ENCODE results near the gene GPR68.
"Not testable (repeated sequence)": the region's sequence is repeated elsewhere in the genome, so short reads cannot be mapped to it uniquely, and the experiment has no call there.

GPR68 gene

DNA sequence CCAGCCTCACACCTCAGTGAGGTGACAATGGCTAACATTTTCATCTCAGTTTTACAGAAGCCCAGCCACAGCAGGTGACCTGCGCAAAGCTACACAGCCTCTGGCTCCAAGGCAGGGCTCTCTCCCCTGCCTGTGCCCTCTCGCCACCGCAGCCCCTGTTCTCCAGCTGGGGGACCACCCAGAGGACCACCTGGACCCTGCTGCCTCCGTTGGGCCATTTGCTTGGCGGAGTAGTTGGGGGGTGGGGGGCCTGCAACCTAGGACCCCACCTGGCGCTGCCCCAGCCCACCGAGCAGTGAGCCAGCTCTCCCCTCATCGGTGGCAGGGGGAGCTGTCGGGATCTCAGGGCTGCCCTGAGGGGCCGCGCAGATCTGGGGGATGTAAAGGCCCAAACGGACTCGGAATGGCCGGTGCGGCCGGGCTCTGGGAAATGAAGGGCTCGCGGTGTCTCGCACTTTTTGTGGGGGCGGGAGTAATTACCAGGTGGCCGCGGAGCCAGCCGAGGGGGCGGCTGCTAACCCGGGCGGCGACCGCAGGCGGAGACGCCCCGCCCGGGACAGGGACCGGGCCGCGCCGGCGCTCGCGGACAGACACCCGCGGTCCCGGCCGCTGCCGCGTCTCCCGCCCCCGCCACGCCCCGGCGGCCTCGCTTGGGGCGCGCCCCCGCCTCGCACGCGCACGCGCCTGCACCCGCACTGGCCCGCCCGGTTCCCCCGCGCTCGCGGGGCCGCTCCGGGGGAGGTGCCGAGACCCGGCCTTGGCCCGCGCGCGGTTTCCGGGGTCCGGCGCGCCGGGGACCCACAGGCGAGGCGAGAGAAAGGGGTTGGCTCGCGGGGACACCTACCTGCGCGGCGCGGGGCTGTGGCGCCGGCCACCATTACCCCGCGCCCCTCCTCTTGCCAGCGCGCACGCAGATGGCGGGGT lies 8.6 kb upstream of the GPR68 start:
- DNase-seq: no peak

DNA sequence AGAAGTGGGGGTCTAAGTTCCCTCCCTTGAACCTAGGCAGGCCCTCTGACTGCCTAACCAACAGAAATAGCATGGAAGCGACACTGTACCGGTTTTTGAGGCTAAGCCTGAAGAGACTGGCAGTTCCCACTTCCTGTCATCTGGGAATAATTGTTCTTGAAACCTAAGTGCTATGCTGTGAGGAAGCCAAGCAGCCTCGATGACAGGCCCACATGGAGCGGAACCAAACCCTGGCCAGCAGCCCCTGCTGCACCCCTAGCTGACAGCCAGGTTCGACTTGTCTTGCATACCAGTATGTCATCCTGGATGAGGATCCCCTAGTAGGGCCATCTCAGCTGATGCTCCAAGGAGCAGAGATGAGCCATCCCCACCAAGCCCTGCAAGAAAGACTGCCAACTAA lies 6.4 kb upstream of the GPR68 start:
- DNase-seq: no peak

DNA sequence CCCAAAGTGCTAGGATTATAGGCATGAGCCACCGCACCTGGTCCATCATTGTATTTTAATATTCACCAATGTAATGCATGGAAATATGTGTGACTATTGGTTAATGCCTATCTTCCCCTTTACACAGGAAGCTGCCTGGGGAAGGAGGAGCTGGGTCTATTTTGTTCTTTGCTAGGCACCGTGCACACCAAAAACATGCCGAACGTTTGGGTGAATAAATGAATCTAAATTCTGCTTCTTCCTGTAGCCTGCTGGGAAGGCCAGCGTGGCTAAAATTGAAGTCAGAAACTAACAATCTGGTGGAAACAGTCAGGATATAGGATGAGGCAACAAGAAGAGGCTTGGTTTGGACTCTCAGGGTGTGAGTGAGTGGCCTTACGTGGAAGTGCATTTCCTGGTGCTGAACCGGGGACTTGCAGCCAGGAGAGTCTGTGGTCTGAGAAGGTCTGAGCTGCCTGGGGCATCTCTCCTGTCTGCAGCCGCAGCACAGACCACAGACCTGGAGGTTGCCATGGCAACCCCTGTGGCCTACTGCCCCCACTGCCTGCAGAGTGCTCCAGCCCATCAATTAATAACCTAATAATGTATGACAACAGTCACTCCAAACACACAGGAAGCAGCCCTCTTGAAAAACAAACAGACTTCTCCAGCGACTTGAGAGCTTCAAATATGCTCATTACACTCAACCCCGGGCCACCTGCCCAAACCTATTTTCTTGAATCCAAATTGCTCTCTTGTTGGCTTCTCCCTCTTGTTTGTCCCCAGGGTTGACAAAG lies 5.5 kb upstream of the GPR68 start:
- DNase-seq: peak; percentile 44

DNA sequence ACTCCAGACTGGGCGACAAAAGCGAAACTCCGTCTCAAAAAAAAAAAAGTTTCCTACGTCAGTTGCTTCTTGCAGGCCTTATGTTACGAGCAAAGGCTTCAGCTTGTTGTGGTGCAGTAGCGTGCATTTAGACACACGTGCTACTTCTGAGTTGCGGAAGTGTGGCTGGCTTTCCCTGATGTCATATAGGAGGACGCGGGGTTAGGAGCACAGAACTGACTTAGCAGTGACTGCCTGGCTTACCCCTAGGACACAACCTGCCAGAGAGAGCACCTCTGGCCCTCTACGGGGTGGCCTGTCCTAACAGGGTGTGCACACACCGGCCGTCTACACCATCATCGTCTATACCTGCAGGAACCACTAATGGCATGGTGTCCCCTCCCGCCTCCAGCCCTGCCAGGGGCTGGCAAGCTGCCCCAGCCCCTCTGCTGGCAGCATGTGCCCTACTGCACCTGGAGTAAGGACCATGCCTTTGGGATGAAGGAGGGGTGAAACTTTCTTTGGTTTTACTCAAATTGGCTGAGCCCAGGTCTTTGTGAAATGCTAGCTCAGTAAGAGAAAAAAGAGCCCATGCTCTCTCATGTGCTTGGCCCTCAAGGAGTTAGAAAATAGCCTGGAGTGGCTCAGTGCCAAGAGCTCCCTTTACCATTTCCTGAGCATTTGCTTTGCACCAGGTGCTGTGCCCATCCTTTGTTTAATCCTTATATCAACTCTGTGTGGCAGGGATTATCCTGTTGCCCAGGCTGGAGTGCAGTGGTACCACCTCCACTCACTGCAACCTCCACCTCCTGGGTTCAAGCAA lies 1.7 kb upstream of the GPR68 start:
- no peak for DNase-seq

DNA sequence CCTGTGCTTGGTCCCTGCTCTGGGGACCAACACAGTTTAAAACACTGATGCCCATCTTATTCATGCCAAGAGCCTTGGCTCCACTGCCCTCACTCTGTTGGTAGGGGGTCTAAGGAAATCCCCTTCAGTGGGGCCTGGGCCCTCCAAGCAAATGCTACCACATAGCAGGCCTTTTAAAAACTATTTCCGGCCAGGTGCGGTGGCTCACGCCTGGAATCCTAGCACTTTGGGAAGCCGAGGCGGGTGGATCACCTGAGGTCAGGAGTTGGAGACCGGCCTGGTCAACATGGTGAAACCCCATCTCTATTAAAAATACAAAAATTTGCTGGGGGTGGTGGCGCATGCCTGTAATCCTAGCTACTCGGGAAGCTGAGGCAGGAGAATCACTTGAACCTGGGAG lies 1.1 kb upstream of the GPR68 start:
- DNase-seq: not testable (repeated sequence)

DNA sequence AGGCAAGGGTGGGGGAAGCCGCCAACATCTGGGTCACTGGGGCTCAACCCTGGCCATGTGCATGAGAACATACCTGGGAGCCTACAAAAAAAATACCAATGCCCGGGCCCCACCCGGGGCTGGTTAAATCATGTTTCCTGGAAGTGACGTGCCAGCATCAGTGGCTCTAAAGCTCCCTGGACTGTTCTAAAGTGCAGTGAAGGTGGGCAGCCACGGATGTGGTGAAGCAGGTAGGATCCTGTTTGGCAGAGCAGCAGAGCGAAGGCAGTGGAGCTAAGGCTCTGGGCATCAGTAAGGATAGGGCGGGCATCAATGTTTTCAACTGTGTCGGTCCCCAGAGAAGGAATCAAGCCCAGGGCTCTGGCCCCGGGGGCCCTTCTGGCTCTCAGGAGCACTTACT lies 525 bp upstream of the GPR68 start:
- DNase-seq: no peak

DNA sequence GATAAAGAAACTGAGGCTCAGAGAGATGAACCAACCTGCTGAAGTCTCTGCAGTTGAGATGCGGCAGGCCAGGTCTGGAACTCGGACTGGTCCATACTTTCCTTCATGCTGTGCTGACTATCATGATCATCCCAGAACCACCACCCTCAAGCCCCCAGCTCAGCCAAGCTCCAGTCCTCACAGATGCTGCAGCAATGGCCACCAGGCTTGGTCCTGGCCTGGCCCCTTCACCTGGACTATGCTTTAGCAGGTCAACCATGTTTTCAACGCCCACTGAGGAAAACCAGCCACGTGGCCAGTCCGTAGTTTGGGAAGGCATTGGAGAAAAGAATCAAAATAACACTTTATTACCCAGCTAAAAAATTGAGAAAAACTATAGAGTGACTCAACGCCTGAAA lies 1.4 kb downstream of the GPR68 start:
- no peak for DNase-seq

DNA sequence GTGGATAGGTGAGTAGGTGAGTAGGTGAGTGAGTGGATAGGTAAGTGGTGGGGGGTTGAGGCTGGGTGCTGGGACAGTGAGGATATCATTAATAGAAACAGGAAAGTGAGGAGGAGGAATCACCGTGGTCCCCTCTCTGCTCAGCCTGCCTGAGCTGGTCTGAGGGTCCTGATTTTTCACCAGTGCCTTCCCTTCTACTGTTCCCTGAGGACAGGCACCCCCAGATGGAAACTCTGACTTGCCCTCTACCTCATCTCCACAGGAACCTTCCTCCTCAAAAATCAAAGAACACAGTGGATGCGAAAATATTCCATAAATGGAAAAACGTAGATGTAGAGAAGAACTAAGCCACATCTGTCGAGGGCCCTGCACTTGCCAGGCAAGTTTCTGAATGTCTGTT lies 1.9 kb downstream of the GPR68 start:
- DNase-seq: no peak

DNA sequence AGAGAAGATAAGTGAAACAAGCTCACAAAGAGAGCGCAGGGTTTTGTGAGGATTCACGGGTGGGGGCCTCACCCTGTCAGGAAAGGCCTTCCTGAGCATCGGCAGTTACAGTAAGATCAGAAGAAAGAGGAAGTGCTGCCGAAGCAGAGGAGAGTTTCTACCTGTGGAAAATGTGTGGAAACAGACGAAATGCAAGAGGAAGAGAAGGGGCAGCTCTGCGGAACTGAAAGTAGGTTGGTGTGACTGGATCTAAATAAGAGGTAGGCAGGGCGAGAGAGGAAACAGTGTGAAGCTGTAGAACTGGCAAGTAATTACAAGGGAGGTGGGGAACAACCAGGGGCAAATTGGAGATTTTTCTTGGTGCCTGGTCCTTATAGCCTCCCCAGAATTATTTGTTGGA lies 2.6 kb downstream of the GPR68 start:
- DNase-seq: peak; percentile 41

DNA sequence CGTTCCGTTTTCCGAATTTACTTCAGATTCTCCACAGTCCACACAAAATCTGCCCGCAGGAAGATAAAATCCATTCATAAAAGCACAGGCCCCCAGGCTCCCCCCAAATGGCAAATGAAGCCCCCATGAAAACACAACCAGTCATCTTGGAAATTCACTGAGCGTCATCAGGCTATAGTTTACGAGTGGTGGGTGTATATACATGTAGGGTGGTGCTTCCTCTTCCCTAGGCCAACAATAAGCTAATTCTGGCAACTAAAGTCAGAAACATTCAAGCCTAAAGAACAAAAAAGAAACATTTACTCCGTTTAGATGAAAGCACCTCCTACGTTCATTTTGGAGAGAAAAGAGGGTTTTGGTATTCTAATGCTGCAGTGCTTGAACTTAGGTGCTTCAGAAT lies 5.8 kb downstream of the GPR68 start:
- DNase-seq: no peak

DNA sequence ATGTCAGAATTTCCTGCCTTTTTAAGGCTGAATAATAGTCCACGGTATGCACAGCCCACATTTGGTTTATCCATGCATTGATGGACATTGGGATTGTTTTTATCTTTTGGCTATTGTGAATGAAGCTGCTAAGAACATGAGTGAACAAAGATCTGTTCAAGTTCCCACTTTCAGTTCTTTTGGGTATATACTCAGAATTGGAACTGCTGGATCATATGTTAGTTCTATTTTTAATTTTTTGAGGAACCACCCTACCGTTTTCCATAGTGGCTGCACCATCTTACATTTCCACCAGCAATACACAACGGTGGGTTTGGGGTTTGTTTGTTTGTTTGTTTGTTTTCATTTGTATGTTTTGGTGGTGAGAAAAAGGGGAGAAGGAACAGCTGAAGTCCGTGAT lies 6.4 kb downstream of the GPR68 start:
- DNase-seq: no peak

DNA sequence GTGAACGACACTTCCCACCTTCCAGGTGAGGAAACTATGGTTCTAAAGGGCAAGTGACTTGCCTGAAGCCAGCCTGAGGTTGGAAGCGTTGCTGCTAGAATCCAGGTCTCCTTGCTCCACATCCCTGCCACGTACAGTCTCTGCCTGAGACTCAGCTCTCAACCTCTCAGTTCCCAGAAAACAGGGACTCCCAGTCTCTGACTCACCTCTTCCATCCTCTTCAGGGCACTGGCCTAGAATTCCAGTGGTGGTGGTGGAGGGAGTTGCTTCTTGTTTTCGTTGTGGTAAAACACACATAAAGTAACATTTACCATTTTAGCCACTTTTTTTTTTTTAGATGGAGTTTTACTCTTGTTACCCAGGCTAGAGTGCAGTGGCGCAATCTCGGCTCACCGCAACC lies 7.3 kb downstream of the GPR68 start:
- no peak for DNase-seq

DNA sequence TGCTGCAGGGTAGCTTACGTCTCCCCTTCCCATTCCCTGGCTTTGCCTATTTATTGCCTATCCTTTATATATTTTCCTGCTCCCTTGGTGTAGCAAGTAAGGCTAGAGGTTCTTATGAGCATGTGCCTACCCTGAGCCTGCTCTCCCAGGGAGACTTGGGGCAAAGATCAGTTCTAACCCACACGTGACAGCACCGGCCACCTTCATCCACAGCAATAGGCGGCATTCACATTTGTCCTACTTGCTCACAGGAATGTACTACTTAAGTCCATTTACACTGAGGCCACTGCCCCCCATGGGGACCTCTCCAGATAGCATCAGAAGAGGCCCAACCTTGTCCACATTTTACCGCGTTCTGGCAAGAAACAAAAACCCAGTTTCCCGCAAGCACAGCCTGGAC lies 8.7 kb downstream of the GPR68 start:
- no peak for DNase-seq

DNA sequence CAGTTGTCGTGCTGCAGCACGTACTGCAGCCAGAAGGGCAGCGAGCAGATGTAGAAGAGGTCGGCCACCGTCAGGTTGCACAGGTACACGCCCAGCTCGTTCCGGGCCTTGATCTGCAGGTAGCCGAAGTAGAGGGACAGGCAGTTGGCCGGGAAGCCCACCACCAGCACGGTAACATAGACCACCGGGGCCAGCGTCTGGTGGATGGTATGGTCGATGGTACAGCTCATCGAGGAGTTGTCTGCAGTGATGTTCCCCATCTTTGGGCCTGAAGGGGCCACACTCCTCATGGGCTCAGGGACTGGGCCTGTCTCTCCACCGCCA lies 9.8 kb downstream of the GPR68 start:
- DNase-seq: no peak

DNA sequence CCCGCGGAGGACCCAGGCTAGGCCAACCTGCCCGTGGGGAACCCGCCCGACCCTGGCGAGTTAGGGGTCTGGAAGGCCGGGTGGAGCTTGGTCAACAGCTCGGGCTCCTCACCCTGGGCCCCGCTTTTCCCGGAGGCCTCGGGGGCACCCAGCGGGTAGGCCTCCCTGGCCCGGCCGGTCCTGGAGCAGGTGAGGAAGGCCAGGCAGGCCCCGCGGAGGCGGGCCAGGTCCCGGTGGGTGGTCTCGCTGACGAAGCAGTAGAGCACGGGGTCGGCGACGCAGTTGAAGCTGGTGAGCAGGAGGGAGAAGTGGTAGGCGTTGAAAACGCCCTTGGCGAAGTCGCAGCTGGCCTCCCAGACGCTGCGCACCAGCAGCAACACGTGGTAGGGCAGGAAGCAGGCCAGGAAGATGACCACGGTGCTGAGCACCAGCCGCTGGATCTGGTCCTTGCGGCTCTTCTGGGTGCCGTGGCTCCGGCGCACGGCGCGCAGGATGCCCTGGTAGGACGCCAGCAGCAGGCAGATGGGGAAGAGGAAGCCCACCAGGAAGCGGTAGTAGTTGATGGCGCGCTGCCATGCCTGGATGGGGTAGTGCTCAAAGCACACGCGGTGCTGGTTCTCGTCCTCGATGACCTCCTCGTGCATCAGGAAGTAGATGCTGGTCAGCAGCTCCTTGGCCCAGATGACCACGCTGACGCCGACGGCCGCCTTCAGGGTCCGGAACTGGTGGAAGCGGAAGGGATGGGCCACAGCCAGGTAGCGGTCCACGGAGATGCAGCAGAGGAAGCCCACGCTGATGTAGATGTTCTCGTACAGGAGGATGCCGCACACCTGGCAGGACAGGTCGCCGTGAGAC lies 10.3 kb downstream of the GPR68 start:
- no peak for DNase-seq

DNA sequence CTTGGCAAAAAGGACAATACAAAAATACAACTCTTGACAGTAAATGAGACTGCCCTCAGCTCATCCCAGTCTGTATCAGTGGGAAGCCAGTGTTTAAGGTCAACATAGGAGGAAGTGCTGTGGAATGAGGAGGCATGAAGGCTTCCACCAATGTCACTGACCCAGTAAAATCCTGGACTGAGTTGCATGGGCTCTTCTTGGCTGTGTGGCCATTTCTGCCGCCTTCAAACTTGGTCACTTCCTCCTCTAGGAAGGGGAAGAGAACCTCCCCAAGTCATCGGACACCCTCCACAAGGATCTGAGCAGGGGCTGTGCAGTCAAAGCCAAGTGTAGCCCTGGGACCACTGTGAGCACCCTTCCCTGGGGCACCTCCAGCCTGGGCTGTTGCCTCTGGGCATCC lies 11.9 kb downstream of the GPR68 start:
- DNase-seq: no peak

DNA sequence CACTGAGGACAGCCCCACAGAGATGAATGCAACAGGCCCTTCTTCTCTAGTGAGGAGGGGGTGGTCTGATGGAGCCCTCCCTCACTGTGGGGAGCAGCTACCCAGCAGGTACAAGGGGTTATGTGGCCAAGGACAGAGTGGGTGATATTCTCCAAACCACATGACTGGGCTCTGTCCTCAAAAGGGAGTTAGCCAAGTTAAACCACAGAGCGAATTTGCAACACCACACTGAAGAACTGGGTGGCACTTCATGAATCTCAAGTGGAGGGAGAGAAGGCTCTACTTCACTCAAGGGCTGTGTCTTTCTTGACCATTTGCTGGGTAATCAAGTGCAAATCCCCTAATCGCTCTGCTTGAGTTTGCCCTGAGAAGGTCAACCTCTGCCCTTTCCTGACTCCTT lies 12.5 kb downstream of the GPR68 start:
- DNase-seq: no peak

DNA sequence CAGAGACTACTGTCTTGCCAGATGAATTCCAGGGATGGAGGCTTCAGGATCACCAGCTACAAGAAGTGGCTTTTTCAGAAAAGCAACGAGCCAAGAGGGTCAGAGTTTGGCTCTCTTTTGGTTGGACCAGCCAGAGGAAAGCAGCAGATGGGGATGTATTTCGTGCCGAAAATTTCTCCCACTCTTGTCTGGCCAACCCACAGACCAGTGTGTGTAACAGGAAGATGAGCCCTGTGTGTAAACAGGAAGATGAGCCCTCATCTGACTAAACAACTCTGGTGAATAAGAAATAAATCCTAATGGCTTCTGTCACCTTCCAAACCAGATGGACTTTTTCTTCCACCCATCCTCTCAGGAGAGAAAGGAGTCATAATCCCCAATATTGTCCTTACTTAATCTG lies 13.1 kb downstream of the GPR68 start:
- DNase-seq: no peak

DNA sequence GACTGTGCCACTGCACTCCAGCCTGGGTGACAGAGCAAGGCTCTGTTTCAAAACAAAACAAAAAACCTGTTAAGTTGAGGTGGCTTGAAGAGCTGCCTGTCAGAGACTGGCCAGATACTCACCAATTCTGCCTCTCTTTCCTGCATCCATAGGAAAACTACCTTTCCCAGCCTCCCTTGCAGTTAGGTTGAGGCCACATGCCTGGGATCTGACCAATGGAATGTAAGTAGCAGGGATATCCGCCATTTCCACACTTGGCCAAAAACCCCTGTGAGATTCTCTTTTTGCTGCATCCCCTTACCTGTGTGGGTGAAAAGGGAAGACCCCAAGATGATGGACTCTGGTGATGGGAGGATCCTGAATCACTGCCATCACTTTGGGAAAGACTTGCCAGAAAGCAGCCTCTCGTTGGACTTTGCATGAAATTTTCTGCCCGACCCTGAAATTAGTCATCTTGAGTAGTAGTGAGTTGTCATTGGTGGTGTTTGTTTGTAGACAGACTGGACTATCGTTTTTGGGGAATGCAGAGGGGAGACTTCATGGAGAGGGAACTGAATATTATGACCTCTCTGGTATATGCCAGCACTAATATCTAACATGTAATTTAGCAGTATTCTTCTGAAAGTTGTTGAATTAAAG lies 14.0 kb downstream of the GPR68 start:
- no peak for DNase-seq

DNA sequence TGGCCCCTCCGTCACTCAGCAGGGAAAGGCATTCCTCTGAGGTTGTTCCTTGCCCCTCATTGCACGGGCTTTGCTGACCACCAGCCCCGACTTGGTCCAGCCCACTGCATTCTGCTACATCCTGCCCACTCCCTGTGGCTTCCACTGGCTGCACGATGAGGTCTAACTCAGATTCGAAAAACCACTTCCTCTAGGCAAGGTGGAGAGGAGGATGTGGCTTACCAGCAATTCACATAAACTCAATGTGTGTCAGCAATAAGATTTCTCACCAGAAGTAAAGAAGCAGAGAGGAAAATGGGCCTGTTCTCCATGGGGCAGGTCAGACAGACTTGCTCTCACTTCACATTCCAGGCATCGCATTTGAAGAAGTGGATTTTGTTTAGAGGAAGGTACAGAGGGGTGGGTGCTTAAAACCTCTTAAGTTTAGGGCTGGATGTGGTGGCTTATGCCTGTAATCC lies 14.7 kb downstream of the GPR68 start:
- DNase-seq: peak; percentile 45

DNA sequence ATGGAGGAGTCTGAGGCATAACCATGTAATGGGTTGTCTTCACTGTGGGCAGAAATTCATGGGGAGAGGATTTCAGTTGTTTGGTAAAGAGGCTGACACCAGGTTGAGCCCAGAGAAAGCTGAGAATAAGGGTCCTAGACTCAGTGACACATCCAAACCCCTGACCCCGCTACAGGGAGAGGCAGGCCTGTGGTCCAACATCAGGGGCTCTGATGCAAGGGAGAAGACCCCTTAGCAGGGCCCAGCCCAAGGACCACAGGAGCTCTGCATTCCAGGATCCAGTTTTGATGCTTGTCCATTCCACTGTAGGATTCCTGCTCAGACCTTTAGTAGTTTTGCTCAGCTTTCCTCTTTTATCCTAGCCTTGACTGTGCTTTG lies 15.5 kb downstream of the GPR68 start:
- DNase-seq: no peak

Data from GF-D8 (cell line).